Upper lobe of right lung (tissue), 1 donor: Measurements from ENCODE around the gene LPCAT3. TPM values are rescaled to one million over a fixed set of nuclear protein-coding genes. Genes with fewer than 3 reads are reported as not detected.
"Not testable (repeated sequence)": the region's sequence is repeated elsewhere in the genome, so short reads cannot be mapped to it uniquely, and the experiment has no call there.

Experiments
- ATAC-seq: fragments of 200-7000 bp; cut with Tn5 transposase; one replicate; pipeline ENCODE4 v1.9.1; 2020; ENCODE audit warnings: mild to moderate bottlenecking, moderate library complexity
- DNase-seq: peaks from one replicate; pipeline ENCODE4 v3.0.0-alpha.2; 2020
- H3K27ac ChIP-seq: fragments of 200-600 bp; one replicate; pipeline ENCODE4 v1.8.0; 2022
- H3K27me3 ChIP-seq: fragments of 200-600 bp; one replicate; pipeline ENCODE4 v1.8.0; 2022; ENCODE audit warnings: mild to moderate bottlenecking
- H3K36me3 ChIP-seq: fragments of 200-600 bp; one replicate; pipeline ENCODE4 v1.8.0; 2022
- H3K4me1 ChIP-seq: fragments of 200-600 bp; one replicate; pipeline ENCODE4 v1.8.0; 2022
- H3K4me3 ChIP-seq: fragments of 200-600 bp; one replicate; pipeline ENCODE4 v1.8.0; 2022; ENCODE audit warnings: mild to moderate bottlenecking
- H3K9me3 ChIP-seq: fragments of 200-600 bp; one replicate; pipeline ENCODE4 v1.8.0; 2022
- CTCF ChIP-seq: fragments of 200-600 bp; IDR thresholded peaks from one replicate; pipeline ENCODE4 v1.8.0; 2022; ENCODE audit warnings: antibody characterized with exemption
- intact Hi-C: fragments of 100-400 bp; cut with DNase I; formaldehyde crosslinking; loops from one replicate; pipeline ENCODE4 v1.11.0; 2022
- total RNA-seq: library from RNA; stranded (reverse); fragmentation: NEBNext Ultra II Directional; extraction: Animal tissue kit (Norgen Biotek cat#: 25700); gene quantifications from one replicate; pipeline ENCODE4 v1.2.1, GENCODE V29; 2021
- donor health status: DM: no; HTN: yes; CAD: no; lungs with severe emphysema.

Gene LPCAT3
- total RNA-seq, 1 donor from 2014 or later, result 70.5 TPM

GRCh38 chr12:7058163-7058845 is 40.0 kb upstream of the LPCAT3 start:
- ATAC-seq, result peak; percentile 60
- DNase-seq, result no peak
- Histone ChIP-seq H3K27ac (no peak overlapping the region), H3K4me1 (peaks cover 16% of the 10 kb centered on the region), H3K9me3 (no peaks in the 10 kb centered on the region), H3K4me3 (no peak overlapping the region), H3K36me3 (no peaks in the 10 kb centered on the region), H3K27me3 (no peaks in the 10 kb centered on the region)
- no peak for TF ChIP-seq CTCF
- intact Hi-C loops, result no loop called here

- H3K4me1 ChIP-seq, ATAC-seq, intact Hi-C loops, H3K9me3 ChIP-seq, H3K36me3 ChIP-seq, H3K4me3 ChIP-seq, DNase-seq, H3K27me3 ChIP-seq, H3K27ac ChIP-seq: not testable (repeated sequence)
These were observed 37.5 kb upstream of the LPCAT3 start for GRCh38 chr12:7055736-7056135.

GRCh38 chr12:7054925-7055324 is 36.6 kb upstream of the LPCAT3 start:
- Histone ChIP-seq H3K4me3 (no peak overlapping the region), H3K4me1 (peaks cover 5% of the 10 kb centered on the region), H3K36me3 (no peaks in the 10 kb centered on the region), H3K9me3 (no peaks in the 10 kb centered on the region), H3K27me3 (no peaks in the 10 kb centered on the region), H3K27ac (no peak overlapping the region)
- intact Hi-C loops, result no loop called here
- TF ChIP-seq CTCF, result no peak
- ATAC-seq (no peak), DNase-seq (no peak)

- H3K36me3 ChIP-seq, ATAC-seq, DNase-seq, H3K9me3 ChIP-seq, H3K27me3 ChIP-seq, H3K27ac ChIP-seq, intact Hi-C loops, H3K4me1 ChIP-seq, H3K4me3 ChIP-seq: not testable (repeated sequence)
These were observed 31.7 kb upstream of the LPCAT3 start for GRCh38 chr12:7049973-7050372.

- H3K27me3 ChIP-seq, H3K27ac ChIP-seq, H3K4me1 ChIP-seq, H3K36me3 ChIP-seq, H3K9me3 ChIP-seq, ATAC-seq, intact Hi-C loops, DNase-seq, H3K4me3 ChIP-seq: not testable (repeated sequence)
These were observed 31.2 kb upstream of the LPCAT3 start for GRCh38 chr12:7049445-7049951.

GRCh38 chr12:7047306-7047705 is 29.0 kb upstream of the LPCAT3 start:
- Histone ChIP-seq H3K36me3 (no peaks in the 10 kb centered on the region), H3K27me3 (no peaks in the 10 kb centered on the region), H3K4me1 (peaks cover 7% of the 10 kb centered on the region), H3K9me3 (no peaks in the 10 kb centered on the region), H3K27ac (no peak overlapping the region), H3K4me3 (no peak overlapping the region)
- ATAC-seq (no peak), DNase-seq (no peak)
- TF ChIP-seq CTCF, result no peak
- intact Hi-C loops, result no loop called here

- Histone ChIP-seq H3K9me3 (no peaks in the 10 kb centered on the region), H3K27ac (no peak overlapping the region), H3K4me3 (no peak overlapping the region), H3K4me1 (peaks cover 7% of the 10 kb centered on the region), H3K36me3 (no peaks in the 10 kb centered on the region), H3K27me3 (no peaks in the 10 kb centered on the region)
- ATAC-seq, result no peak
- TF ChIP-seq CTCF, result no peak
- intact Hi-C loops, result no loop called here
- DNase-seq, result no peak
These were observed 28.3 kb upstream of the LPCAT3 start for GRCh38 chr12:7046383-7047105.
